ENCODE results near the gene CEACAM6.
"Not testable (repeated sequence)": the region's sequence is repeated elsewhere in the genome, so short reads cannot be mapped to it uniquely, and the experiment has no call there.

The CEACAM6 gene

DNA sequence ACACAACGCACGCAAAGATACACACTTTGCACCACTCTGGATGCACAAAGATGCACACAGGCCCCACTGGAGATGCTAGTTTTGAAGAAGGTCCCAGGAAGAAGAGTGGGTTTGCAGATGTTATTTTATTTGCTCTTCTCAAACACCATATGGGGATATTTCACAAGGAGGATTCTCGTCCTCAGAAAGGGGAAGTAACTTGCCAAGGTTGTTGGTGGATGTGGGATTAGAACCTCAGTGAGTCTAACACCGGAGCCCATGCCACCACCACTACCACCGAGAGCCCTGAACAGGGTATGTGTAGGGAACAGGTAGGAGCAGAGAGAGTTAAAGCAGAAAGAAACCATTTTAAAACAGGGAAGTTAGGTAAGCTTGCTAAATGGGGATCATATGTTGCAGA is 9.6 kb upstream of the CEACAM6 start:
- H3F3A ChIP-seq (ENCODE audit: insufficient read depth, low read length), result no peaks in the 10 kb centered on the region
- no peaks in the 10 kb centered on the region for H3K36me3 ChIP-seq (ENCODE audit: insufficient read depth, low read length)
- H3K9ac ChIP-seq (ENCODE audit: low read length), result no peak overlapping the region
- H3K27me3 ChIP-seq (ENCODE audit: insufficient read depth, low read length), result 0 out of 2 replicates have a peak, but pooled peaks cover 1% of the 10 kb centered on the region
- no peaks in the 10 kb centered on the region for H4K20me1 ChIP-seq (ENCODE audit: insufficient read depth, low read length)
- no peaks in the 10 kb centered on the region for H3K4me1 ChIP-seq (ENCODE audit: insufficient read depth, low read length, severe bottlenecking)
- H3K9me3 ChIP-seq (ENCODE audit: low read length), result no peaks in the 10 kb centered on the region
- no peak overlapping the region for H3K27ac ChIP-seq (ENCODE audit: low read depth, low read length, poor library complexity, severe bottlenecking)
- TF ChIP-seq CTCF (IDR thresholded peaks at IDR 0.05; ENCODE audit: low read length), result no peak
- no peak for TF ChIP-seq EZH2 (IDR thresholded peaks at IDR 0.05; ENCODE audit: borderline replicate concordance, low read length)
- no peak overlapping the region for H2AFZ ChIP-seq (ENCODE audit: low read length)
- H3K79me2 ChIP-seq (ENCODE audit: insufficient read depth, low read length), result no peaks in the 10 kb centered on the region
- H3K4me3 ChIP-seq (ENCODE audit: low read depth, low read length, poor library complexity, severe bottlenecking), result no peak overlapping the region
- no peaks in the 10 kb centered on the region for H3K9me2 ChIP-seq (ENCODE audit: low read depth, low read length)
- no peak overlapping the region for H3K4me2 ChIP-seq (ENCODE audit: low read length)

GRCh38 chr19:41746593-41747227 is 8.6 kb upstream of the CEACAM6 start:
- Histone ChIP-seq H3K27ac (ENCODE audit: low read depth, low read length, poor library complexity, severe bottlenecking) (no peak overlapping the region), H3K9ac (ENCODE audit: low read length) (no peak overlapping the region), H3K4me1 (ENCODE audit: insufficient read depth, low read length, severe bottlenecking) (no peaks in the 10 kb centered on the region), H3K27me3 (ENCODE audit: insufficient read depth, low read length) (0 out of 2 replicates have a peak, but pooled peaks cover 6% of the 10 kb centered on the region), H3K9me3 (ENCODE audit: low read length) (no peaks in the 10 kb centered on the region), H2AFZ (ENCODE audit: low read length) (no peak overlapping the region), H3F3A (ENCODE audit: insufficient read depth, low read length) (no peaks in the 10 kb centered on the region), H3K4me3 (ENCODE audit: low read depth, low read length, poor library complexity, severe bottlenecking) (no peak overlapping the region), H3K4me2 (ENCODE audit: low read length) (no peak overlapping the region), H4K20me1 (ENCODE audit: insufficient read depth, low read length) (no peaks in the 10 kb centered on the region), H3K36me3 (ENCODE audit: insufficient read depth, low read length) (no peaks in the 10 kb centered on the region), H3K79me2 (ENCODE audit: insufficient read depth, low read length) (no peaks in the 10 kb centered on the region), H3K9me2 (ENCODE audit: low read depth, low read length) (no peaks in the 10 kb centered on the region)
- no peak for TF ChIP-seq EZH2 (IDR thresholded peaks at IDR 0.05; ENCODE audit: borderline replicate concordance, low read length)
- TF ChIP-seq CTCF (IDR thresholded peaks at IDR 0.05; ENCODE audit: low read length), result peak; percentile 65

DNA sequence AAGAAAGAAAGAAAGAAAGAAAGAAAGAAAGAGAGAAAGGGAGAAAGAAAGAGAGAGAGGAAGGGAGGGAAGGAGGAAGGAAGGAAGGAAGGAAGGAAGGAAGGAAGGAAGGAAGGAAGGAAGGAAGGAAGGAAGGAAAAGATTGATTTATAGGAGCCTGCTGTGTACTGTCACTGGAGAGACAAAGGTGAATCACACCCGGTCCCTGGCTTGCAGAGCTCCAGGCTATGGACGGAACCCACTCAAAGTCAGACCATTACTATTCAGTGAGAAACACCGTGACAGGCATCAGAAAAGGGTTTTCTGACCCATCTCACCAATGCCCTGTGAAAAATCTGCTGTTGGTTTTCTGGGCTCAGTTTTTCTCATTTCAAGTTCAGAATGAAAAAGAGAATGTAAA is 7.3 kb upstream of the CEACAM6 start:
- no peak overlapping the region for H3K9ac ChIP-seq (ENCODE audit: low read length)
- no peak overlapping the region for H2AFZ ChIP-seq (ENCODE audit: low read length)
- H3K27me3 ChIP-seq (ENCODE audit: insufficient read depth, low read length), result 0 out of 2 replicates have a peak, but pooled peaks cover 6% of the 10 kb centered on the region
- no peak overlapping the region for H3K27ac ChIP-seq (ENCODE audit: low read depth, low read length, poor library complexity, severe bottlenecking)
- H4K20me1 ChIP-seq (ENCODE audit: insufficient read depth, low read length), result no peaks in the 10 kb centered on the region
- no peaks in the 10 kb centered on the region for H3K36me3 ChIP-seq (ENCODE audit: insufficient read depth, low read length)
- H3K4me3 ChIP-seq (ENCODE audit: low read depth, low read length, poor library complexity, severe bottlenecking), result no peak overlapping the region
- H3K4me2 ChIP-seq (ENCODE audit: low read length), result no peak overlapping the region
- no peak for TF ChIP-seq CTCF (IDR thresholded peaks at IDR 0.05; ENCODE audit: low read length)
- TF ChIP-seq EZH2 (IDR thresholded peaks at IDR 0.05; ENCODE audit: borderline replicate concordance, low read length), result no peak
- no peaks in the 10 kb centered on the region for H3K9me3 ChIP-seq (ENCODE audit: low read length)
- H3F3A ChIP-seq (ENCODE audit: insufficient read depth, low read length), result no peaks in the 10 kb centered on the region
- no peaks in the 10 kb centered on the region for H3K9me2 ChIP-seq (ENCODE audit: low read depth, low read length)
- H3K79me2 ChIP-seq (ENCODE audit: insufficient read depth, low read length), result no peaks in the 10 kb centered on the region
- no peaks in the 10 kb centered on the region for H3K4me1 ChIP-seq (ENCODE audit: insufficient read depth, low read length, severe bottlenecking)

DNA sequence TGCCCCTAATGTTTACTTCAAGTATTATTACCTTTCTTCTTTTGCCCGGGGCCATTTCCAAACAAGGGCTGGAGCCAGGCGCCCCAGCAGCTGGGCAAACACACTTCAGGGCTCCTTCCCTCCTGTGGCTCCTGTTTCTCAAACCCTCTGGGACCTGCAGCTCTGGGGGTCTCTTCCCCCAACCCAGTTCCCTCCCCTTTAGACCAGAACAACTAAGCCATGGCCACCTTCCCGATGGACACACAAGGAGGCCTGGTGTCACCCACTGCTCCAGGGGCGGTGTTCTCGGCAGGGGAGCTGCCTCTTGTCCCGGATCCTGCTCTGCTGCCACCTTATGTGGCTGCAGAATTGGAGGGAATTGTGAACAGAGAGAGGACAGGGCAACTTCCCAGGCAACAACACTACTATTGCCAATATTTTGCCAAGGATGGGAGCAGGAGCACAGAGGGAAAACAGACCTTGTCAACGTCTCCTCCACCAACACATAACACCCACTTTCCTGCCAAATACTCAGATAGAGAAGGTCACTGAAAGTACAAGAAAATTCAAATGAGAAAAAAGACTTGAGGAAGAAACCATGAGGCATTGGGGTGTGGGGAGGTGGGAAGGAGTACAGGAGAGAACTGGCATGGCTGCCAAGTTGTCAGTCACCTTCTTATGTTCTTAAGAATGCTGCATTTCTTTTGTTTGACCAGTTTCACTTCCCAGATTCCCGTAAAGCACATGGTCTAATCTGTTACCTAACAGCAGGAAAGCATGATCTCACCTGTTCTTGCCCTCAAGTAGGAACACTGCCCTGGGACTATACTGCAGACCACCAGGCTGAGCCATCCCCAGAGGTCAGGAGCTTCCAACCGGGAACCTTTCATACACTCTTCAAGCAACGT is 4.8 kb upstream of the CEACAM6 start:
- H3K4me3 ChIP-seq (ENCODE audit: low read depth, low read length, poor library complexity, severe bottlenecking); H4K20me1 ChIP-seq (ENCODE audit: insufficient read depth, low read length); H3K79me2 ChIP-seq (ENCODE audit: insufficient read depth, low read length); H3K4me1 ChIP-seq (ENCODE audit: insufficient read depth, low read length, severe bottlenecking); H2AFZ ChIP-seq (ENCODE audit: low read length); H3K9me3 ChIP-seq (ENCODE audit: low read length); H3K27me3 ChIP-seq (ENCODE audit: insufficient read depth, low read length); H3K27ac ChIP-seq (ENCODE audit: low read depth, low read length, poor library complexity, severe bottlenecking); H3K9me2 ChIP-seq (ENCODE audit: low read depth, low read length); H3F3A ChIP-seq (ENCODE audit: insufficient read depth, low read length); H3K36me3 ChIP-seq (ENCODE audit: insufficient read depth, low read length); H3K9ac ChIP-seq (ENCODE audit: low read length); H3K4me2 ChIP-seq (ENCODE audit: low read length): not testable (repeated sequence)
